ENCODE data around the gene MAPK10. TPM values are rescaled to one million over a fixed set of nuclear protein-coding genes. Genes with fewer than 3 reads are reported as not detected.

The MAPK10 gene
- total RNA-seq, 1 experiment from 2014 or later: 0.44 TPM

- BruUV-seq (replicated peaks): no TSS peak
Measured at GRCh38 chr4:86101841-86102240, 258.0 kb downstream of the MAPK10 start.

GRCh38 chr4:86101410-86101809, 258.4 kb downstream of the MAPK10 start:
- POLR2A ChIA-PET (ENCODE audit: unreplicated experiment): no interaction called here
- TF ChIP-seq EZH2 (IDR thresholded peaks at IDR 0.05; ENCODE audit: low read length, unreplicated experiment) (no peak), EZH2phosphoT487 (IDR thresholded peaks at IDR 0.05; ENCODE audit: borderline replicate concordance, low read length) (no peak), CTCF (conservative IDR thresholded peaks at IDR 0.05; ENCODE audit: low read depth, low read length) (no peak)
- no peak overlapping the region for H2AFZ ChIP-seq (ENCODE audit: low read length)
- no peaks in the 10 kb centered on the region for H3K4me1 ChIP-seq (ENCODE audit: insufficient read depth, low read length)
- no peaks in the 10 kb centered on the region for H3K9me2 ChIP-seq (replicated peaks; ENCODE audit: low read length)
- H3K79me2 ChIP-seq (ENCODE audit: low read length): no peaks in the 10 kb centered on the region
- intact Hi-C loops (cut with micrococcal nuclease): no loop called here
- no peak overlapping the region for H3K4me3 ChIP-seq (ENCODE audit: low read length)
- no peak overlapping the region for H3K27ac ChIP-seq (ENCODE audit: low read length)
- H3K9ac ChIP-seq (ENCODE audit: low read length): no peak overlapping the region
- no peak overlapping the region for H3K4me2 ChIP-seq (ENCODE audit: low read length)
- H3K27me3 ChIP-seq (ENCODE audit: low read length): no peaks in the 10 kb centered on the region
- H3F3A ChIP-seq (ENCODE audit: low read length, unreplicated experiment): no peaks in the 10 kb centered on the region
- no peaks in the 10 kb centered on the region for H3K9me3 ChIP-seq (ENCODE audit: low read length)
- DNase-seq (no peak), ATAC-seq (no peak)
- BruUV-seq (replicated peaks): no TSS peak
- CTCF ChIA-PET: no interaction called here
- H3K36me3 ChIP-seq (ENCODE audit: low read depth, low read length): no peaks in the 10 kb centered on the region
- H4K20me1 ChIP-seq (ENCODE audit: low read length): no peaks in the 10 kb centered on the region

More at GRCh38 chr4:86101841-86102240, 258.0 kb downstream of the MAPK10 start:
- Histone ChIP-seq H2AFZ (ENCODE audit: low read length) (no peak overlapping the region), H3F3A (ENCODE audit: low read length, unreplicated experiment) (no peaks in the 10 kb centered on the region), H3K36me3 (ENCODE audit: low read depth, low read length) (no peaks in the 10 kb centered on the region), H3K4me3 (ENCODE audit: low read length) (no peak overlapping the region), H3K79me2 (ENCODE audit: low read length) (no peaks in the 10 kb centered on the region), H3K27me3 (ENCODE audit: low read length) (no peaks in the 10 kb centered on the region), H4K20me1 (ENCODE audit: low read length) (no peaks in the 10 kb centered on the region), H3K9ac (ENCODE audit: low read length) (no peak overlapping the region), H3K27ac (ENCODE audit: low read length) (no peak overlapping the region), H3K9me2 (replicated peaks; ENCODE audit: low read length) (no peaks in the 10 kb centered on the region), H3K4me1 (ENCODE audit: insufficient read depth, low read length) (no peaks in the 10 kb centered on the region), H3K4me2 (ENCODE audit: low read length) (no peak overlapping the region), H3K9me3 (ENCODE audit: low read length) (no peaks in the 10 kb centered on the region)
- CTCF ChIA-PET: no interaction called here
- no peak for TF ChIP-seq EZH2 (IDR thresholded peaks at IDR 0.05; ENCODE audit: low read length, unreplicated experiment)
- TF ChIP-seq CTCF (conservative IDR thresholded peaks at IDR 0.05; ENCODE audit: low read depth, low read length): no peak
- TF ChIP-seq EZH2phosphoT487 (IDR thresholded peaks at IDR 0.05; ENCODE audit: borderline replicate concordance, low read length): no peak
- DNase-seq (no peak), ATAC-seq (no peak)
- POLR2A ChIA-PET (ENCODE audit: unreplicated experiment): no interaction called here
- intact Hi-C loops (cut with micrococcal nuclease): no loop called here

- intact Hi-C loops (cut with micrococcal nuclease): no loop called here
- ChIA-PET CTCF (no interaction called here), POLR2A (ENCODE audit: unreplicated experiment) (no interaction called here)
- no peak for ATAC-seq
- no peaks in the 10 kb centered on the region for H3K9me2 ChIP-seq (replicated peaks; ENCODE audit: low read length)
- H3K4me2 ChIP-seq (ENCODE audit: low read length): no peak overlapping the region
- H3K9ac ChIP-seq (ENCODE audit: low read length): no peak overlapping the region
- no peaks in the 10 kb centered on the region for H3F3A ChIP-seq (ENCODE audit: low read length, unreplicated experiment)
- H2AFZ ChIP-seq (ENCODE audit: low read length): no peak overlapping the region
- TF ChIP-seq EZH2phosphoT487 (IDR thresholded peaks at IDR 0.05; ENCODE audit: borderline replicate concordance, low read length) (no peak), EZH2 (IDR thresholded peaks at IDR 0.05; ENCODE audit: low read length, unreplicated experiment) (no peak), CTCF (conservative IDR thresholded peaks at IDR 0.05; ENCODE audit: low read depth, low read length) (no peak)
- H3K79me2 ChIP-seq (ENCODE audit: low read length): no peaks in the 10 kb centered on the region
- no peaks in the 10 kb centered on the region for H3K4me1 ChIP-seq (ENCODE audit: insufficient read depth, low read length)
- H3K9me3 ChIP-seq (ENCODE audit: low read length): no peaks in the 10 kb centered on the region
- H3K27me3 ChIP-seq (ENCODE audit: low read length): no peaks in the 10 kb centered on the region
- no peak overlapping the region for H3K4me3 ChIP-seq (ENCODE audit: low read length)
- no peak overlapping the region for H3K27ac ChIP-seq (ENCODE audit: low read length)
- H3K36me3 ChIP-seq (ENCODE audit: low read depth, low read length): no peaks in the 10 kb centered on the region
- H4K20me1 ChIP-seq (ENCODE audit: low read length): no peaks in the 10 kb centered on the region
- BruUV-seq (replicated peaks): no TSS peak
- DNase-seq: no peak
Measured at GRCh38 chr4:86100539-86101215, 259.2 kb downstream of the MAPK10 start.

Measured in PC-3 (cell line).